Fibroblast of lung (primary cell): ENCODE results near the gene AK9. TPM values are rescaled to one million over a fixed set of nuclear protein-coding genes. Genes with fewer than 3 reads are reported as not detected.

ENCODE experiments used
- DNase-seq, 2 donors: peaks; one replicate each; pipeline versions ENCODE4 v3.0.0 to v3.0.0-alpha.2; 2010; ENCODE audit warnings: low read depth in 2 of 2
- H2AFZ ChIP-seq: 2 replicates; pipeline ENCODE4 v1.5.1; 2012; ENCODE audit warnings: low read length, control low read depth, inconsistent platforms
- H3K27ac ChIP-seq: 2 replicates; pipeline ENCODE4 v1.5.1; 2011; ENCODE audit warnings: low read length, control low read depth; ENCODE audit not compliant: insufficient read depth
- H3K27me3 ChIP-seq: 2 replicates; pipeline ENCODE4 v1.5.1; 2011; ENCODE audit warnings: mild to moderate bottlenecking, low read length; ENCODE audit not compliant: control insufficient read depth, insufficient read depth
- H3K36me3 ChIP-seq: 2 replicates; pipeline ENCODE4 v1.5.1; 2011; ENCODE audit warnings: low read length; ENCODE audit not compliant: control insufficient read depth, insufficient read depth
- H3K4me1 ChIP-seq: 2 replicates; pipeline ENCODE4 v1.5.1; 2011; ENCODE audit warnings: low read length; ENCODE audit not compliant: control insufficient read depth, insufficient read depth; ENCODE audit errors: extremely low read depth
- H3K4me2 ChIP-seq: 2 replicates; pipeline ENCODE4 v1.5.1; 2011; ENCODE audit warnings: low read length, control low read depth; ENCODE audit not compliant: insufficient read depth; ENCODE audit errors: extremely low read depth
- H3K4me3 ChIP-seq, 4 experiments: fragments of 200-600 bp in 1 of 4; sonication (generic) in 1 of 4; replicated peaks in 1 of 4; 2 replicates each; pipeline ENCODE4 v1.5.1; 2011 to 2016; ENCODE audit warnings: low read length in 4 of 4, low read depth in 3 of 4, mild to moderate bottlenecking in 3 of 4, control low read depth in 2 of 4, inconsistent platforms in 1 of 4, mixed read lengths in 1 of 4; ENCODE audit not compliant: insufficient read depth in 1 of 4; ENCODE audit errors: control extremely low read depth in 1 of 4
- H3K79me2 ChIP-seq: 2 replicates; pipeline ENCODE4 v1.5.1; 2012; ENCODE audit warnings: mild to moderate bottlenecking, low read length, inconsistent platforms; ENCODE audit not compliant: control insufficient read depth, insufficient read depth
- H3K9ac ChIP-seq: 2 replicates; pipeline ENCODE4 v1.5.1; 2011; ENCODE audit warnings: mild to moderate bottlenecking, low read length, control low read depth; ENCODE audit not compliant: insufficient read depth
- H3K9me3 ChIP-seq: 2 replicates; pipeline ENCODE4 v1.5.1; 2012; ENCODE audit warnings: low read depth, low read length; ENCODE audit not compliant: control insufficient read depth, insufficient read depth
- H4K20me1 ChIP-seq: 2 replicates; pipeline ENCODE4 v1.5.1; 2011; ENCODE audit warnings: low read length; ENCODE audit not compliant: control insufficient read depth, insufficient read depth; ENCODE audit errors: extremely low read depth
- EZH2 ChIP-seq: IDR thresholded peaks from 2 replicates; pipeline ENCODE4 v1.5.1; 2012; ENCODE audit warnings: low read length, control low read depth, mild to moderate bottlenecking; ENCODE audit errors: missing control alignments
- polyA plus RNA-seq, 2 donors: library from polyadenylated mRNA; depleted of rRNA in 1 of 2; stranded (reverse) in 1 of 2; unstranded in 1 of 2; fragments of >200 nt; gene quantifications; 2 replicates each; pipeline ENCODE4 v1.2.1, GENCODE V29; 2011 to 2012; ENCODE audit warnings: missing spikeins in 1 of 2
- total RNA-seq: library from RNA; depleted of rRNA; stranded (reverse); fragments of >200 nt; gene quantifications from 2 replicates; pipeline ENCODE4 v1.2.1, GENCODE V29; 2014
- TF ChIP-seq, protein P1 (sequence below), 2 donors: IDR thresholded peaks in 1 of 2; conservative IDR thresholded peaks in 1 of 2; 1 replicate in 1 of 2; 2 replicates in 1 of 2; pipeline ENCODE4 v1.5.1; 2011 to 2012; ENCODE audit warnings: low read length in 2 of 2, control low read depth in 1 of 2, inconsistent platforms in 1 of 2, low read depth in 1 of 2, mild to moderate bottlenecking in 1 of 2

The AK9 gene
- total and polyA plus RNA-seq, 2 donors (not counting 1 experiment from before 2014, with no cell fraction given), result 4.5 to 10.4 TPM

DNA sequence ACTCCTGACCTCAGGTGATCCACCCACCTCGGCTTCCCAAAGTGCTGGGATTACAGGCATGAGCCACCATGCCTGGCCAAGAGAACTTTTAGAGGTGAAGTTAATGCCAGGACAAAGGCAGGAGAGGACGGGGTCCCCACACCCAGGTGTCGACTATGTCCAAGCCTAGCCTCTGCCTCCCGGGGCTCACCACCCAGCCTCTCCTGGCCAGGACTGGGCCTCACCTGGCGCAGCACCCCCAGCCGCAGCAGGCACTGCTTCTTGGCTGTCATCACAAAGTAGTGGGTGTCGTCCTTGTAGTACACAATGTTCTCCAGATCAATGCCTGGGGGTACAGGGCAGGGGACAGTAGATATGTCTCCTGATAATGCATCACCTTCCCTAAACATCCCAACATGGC is 239.6 kb downstream of the AK9 start:
- H3K36me3 ChIP-seq, result peaks cover 31% of the 10 kb centered on the region
- H3K27ac ChIP-seq, result no peak overlapping the region

DNA sequence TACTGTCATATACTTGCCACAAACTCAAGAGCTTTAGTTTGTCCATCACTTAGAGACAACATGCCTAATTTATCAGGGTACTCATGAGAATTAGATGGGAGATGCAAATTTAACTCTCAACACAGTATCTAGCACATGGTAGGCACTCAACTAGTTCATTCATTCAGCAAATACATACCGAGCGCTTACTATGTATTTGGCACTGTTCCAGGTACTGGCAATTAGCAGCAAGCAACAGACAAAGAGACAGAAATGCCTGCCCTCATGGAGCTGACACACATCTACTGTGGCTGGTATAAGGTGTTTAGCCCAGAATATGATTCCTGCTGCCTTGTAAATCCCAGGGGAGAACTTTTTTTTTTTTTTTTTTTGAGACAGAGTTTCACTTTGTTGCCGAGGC is 240.2 kb downstream of the AK9 start:
- H3K9me3 ChIP-seq, result no peaks in the 10 kb centered on the region
- H3K36me3 ChIP-seq, result peaks cover 33% of the 10 kb centered on the region
- no peaks in the 10 kb centered on the region for H4K20me1 ChIP-seq
- H3K4me3 ChIP-seq, result no peak overlapping the region
- no peak overlapping the region for H3K27ac ChIP-seq
- peaks cover 17% of the 10 kb centered on the region for H3K79me2 ChIP-seq
- H3K4me2 ChIP-seq, result no peak overlapping the region
- no peak for DNase-seq
- no peak overlapping the region for H2AFZ ChIP-seq
- no peak overlapping the region for H3K9ac ChIP-seq
- no peak for TF ChIP-seq EZH2
- TF ChIP-seq, protein P1, sequence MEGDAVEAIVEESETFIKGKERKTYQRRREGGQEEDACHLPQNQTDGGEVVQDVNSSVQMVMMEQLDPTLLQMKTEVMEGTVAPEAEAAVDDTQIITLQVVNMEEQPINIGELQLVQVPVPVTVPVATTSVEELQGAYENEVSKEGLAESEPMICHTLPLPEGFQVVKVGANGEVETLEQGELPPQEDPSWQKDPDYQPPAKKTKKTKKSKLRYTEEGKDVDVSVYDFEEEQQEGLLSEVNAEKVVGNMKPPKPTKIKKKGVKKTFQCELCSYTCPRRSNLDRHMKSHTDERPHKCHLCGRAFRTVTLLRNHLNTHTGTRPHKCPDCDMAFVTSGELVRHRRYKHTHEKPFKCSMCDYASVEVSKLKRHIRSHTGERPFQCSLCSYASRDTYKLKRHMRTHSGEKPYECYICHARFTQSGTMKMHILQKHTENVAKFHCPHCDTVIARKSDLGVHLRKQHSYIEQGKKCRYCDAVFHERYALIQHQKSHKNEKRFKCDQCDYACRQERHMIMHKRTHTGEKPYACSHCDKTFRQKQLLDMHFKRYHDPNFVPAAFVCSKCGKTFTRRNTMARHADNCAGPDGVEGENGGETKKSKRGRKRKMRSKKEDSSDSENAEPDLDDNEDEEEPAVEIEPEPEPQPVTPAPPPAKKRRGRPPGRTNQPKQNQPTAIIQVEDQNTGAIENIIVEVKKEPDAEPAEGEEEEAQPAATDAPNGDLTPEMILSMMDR (conservative IDR thresholded peaks at IDR 0.05 in 1 of 2, IDR thresholded peaks at IDR 0.05 in 1 of 2; ENCODE audit: low read depth in 1 of 2, low read length in 2 of 2), result no peak
- H3K4me1 ChIP-seq, result peaks cover 3% of the 10 kb centered on the region
- H3K27me3 ChIP-seq, result no peaks in the 10 kb centered on the region

More for the DNA sequence above, 239.6 kb downstream of the AK9 start:
- DNase-seq, result no peak
- peaks cover 21% of the 10 kb centered on the region for H3K79me2 ChIP-seq
- H2AFZ ChIP-seq, result no peak overlapping the region
- no peak for TF ChIP-seq EZH2
- TF ChIP-seq, protein P1 (conservative IDR thresholded peaks at IDR 0.05 in 1 of 2, IDR thresholded peaks at IDR 0.05 in 1 of 2; ENCODE audit: low read depth in 1 of 2, low read length in 2 of 2), result no peak
- peaks cover 3% of the 10 kb centered on the region for H3K4me1 ChIP-seq
- H3K9me3 ChIP-seq, result no peaks in the 10 kb centered on the region
- H4K20me1 ChIP-seq, result no peaks in the 10 kb centered on the region
- H3K4me2 ChIP-seq, result no peak overlapping the region
- H3K9ac ChIP-seq, result no peak overlapping the region
- no peak overlapping the region for H3K4me3 ChIP-seq
- no peaks in the 10 kb centered on the region for H3K27me3 ChIP-seq

GRCh38 chr6:109449795-109450673 is 241.0 kb downstream of the AK9 start:
- Histone ChIP-seq H3K79me2 (peaks cover 13% of the 10 kb centered on the region), H3K4me3 (no peak overlapping the region), H3K4me2 (no peak overlapping the region), H3K4me1 (peaks cover 3% of the 10 kb centered on the region), H2AFZ (no peak overlapping the region), H3K9me3 (no peaks in the 10 kb centered on the region), H3K27me3 (no peaks in the 10 kb centered on the region), H3K27ac (no peak overlapping the region), H3K36me3 (peaks cover 37% of the 10 kb centered on the region), H3K9ac (no peak overlapping the region), H4K20me1 (no peaks in the 10 kb centered on the region)
- no peak for DNase-seq
- TF ChIP-seq EZH2, result no peak
- TF ChIP-seq, protein P1 (conservative IDR thresholded peaks at IDR 0.05 in 1 of 2, IDR thresholded peaks at IDR 0.05 in 1 of 2; ENCODE audit: low read depth in 1 of 2, low read length in 2 of 2), result no peak
